ENCODE results near the gene PIP5K1C. TPM values are rescaled to one million over a fixed set of nuclear protein-coding genes. Genes with fewer than 3 reads are reported as not detected.

PIP5K1C gene
- total RNA-seq, 1 donor from 2014 or later = 40.1 TPM

DNA sequence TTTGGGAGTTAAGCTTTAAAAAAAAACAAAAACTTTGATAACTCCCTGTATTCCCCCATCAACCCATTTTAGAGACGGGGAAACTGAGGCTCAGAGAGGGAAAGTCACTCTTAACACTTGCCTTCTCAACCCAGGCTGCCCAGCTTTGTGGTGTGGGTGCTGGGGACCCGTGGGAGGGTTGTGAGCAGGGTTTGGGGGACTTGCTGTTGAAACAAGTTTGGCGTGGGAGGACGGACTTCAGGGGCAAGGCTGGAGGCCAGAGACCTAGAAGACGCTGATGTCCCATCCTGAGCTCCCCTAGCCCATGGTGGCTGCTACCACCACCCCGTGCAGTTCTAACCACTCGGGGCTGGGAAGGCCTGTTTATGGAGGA is 72.9 kb downstream of the PIP5K1C start:
- H3K36me3 Mint-ChIP-seq (ENCODE audit: low read depth) = no peaks in the 10 kb centered on the region
- peak overlapping the region; percentile 90 for H3K4me3 Mint-ChIP-seq
- no peaks in the 10 kb centered on the region for H3K9me3 Mint-ChIP-seq
- no peaks in the 10 kb centered on the region for H3K27me3 Mint-ChIP-seq (ENCODE audit: low read depth)
- peaks cover 24% of the 10 kb centered on the region for H3K4me1 Mint-ChIP-seq
- no peak overlapping the region for H3K27ac Mint-ChIP-seq (ENCODE audit: unreplicated experiment)
- TF ChIP-seq CTCF (conservative IDR thresholded peaks at IDR 0.05) = no peak
- no peak for DNase-seq (ENCODE audit: low read depth, low spot score)

DNA sequence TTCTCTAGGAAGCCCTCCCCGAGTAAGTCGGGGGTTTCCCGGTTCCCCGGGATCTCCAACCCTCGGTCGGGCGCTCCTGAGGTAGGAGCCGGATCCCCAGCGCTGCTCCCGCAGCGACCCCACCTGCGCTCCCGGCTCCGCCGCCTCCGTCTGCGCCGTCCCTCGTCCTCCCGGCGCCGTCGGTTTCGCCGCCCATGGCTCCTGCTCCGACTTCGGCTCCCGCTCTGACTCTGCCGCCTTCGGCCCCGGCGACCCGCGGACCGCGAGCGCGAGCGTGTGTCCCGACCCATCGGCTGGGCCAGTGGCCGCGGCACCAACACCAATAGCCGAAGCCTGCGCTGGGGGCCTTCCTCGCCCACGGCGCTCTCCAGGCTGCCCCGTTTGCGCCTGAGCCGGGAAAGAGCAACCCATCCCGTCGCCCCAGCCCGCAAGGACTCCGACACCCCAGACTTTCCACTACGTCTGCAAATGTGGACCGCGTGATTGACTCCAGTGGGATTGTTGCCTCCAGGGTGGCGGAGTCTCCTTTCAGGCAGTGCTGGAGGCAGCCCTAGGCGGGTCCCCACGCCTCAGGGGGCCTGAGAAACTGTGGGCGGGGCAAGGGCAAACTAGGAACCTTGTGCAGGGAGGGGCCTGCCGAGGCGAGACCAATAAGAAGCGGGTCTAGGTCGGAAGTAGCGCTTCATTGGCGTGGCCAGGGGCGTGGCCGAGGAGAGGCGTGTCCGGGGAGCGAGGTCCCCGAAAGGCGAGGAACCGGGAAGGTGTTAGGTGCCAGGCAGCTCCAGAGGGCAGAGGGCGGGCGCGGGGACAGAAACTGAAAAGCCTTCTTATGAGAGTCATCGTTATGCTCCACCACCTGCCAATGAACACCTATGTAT is 73.6 kb downstream of the PIP5K1C start, which contains the start of gene CACTIN:
Gene CACTIN, minus strand, starts transcription at position 318 of the 878 bp plus-strand sequence. Its CDS starts 28 bp downstream, at position 290.
- Mint-ChIP-seq H3K4me3 (peak within 1 kb of the TSS; percentile 90), H3K36me3 (ENCODE audit: low read depth) (no peaks in the 10 kb centered on the region), H3K27me3 (ENCODE audit: low read depth) (no peaks in the 10 kb centered on the region), H3K27ac (ENCODE audit: unreplicated experiment) (peak within 1 kb of the TSS; percentile 100), H3K4me1 (peaks cover 24% of the 10 kb centered on the region), H3K9me3 (no peaks in the 10 kb centered on the region)
- TF ChIP-seq CTCF (conservative IDR thresholded peaks at IDR 0.05) = no peak
- DNase-seq (ENCODE audit: low read depth, low spot score) = peak; percentile 96

DNA sequence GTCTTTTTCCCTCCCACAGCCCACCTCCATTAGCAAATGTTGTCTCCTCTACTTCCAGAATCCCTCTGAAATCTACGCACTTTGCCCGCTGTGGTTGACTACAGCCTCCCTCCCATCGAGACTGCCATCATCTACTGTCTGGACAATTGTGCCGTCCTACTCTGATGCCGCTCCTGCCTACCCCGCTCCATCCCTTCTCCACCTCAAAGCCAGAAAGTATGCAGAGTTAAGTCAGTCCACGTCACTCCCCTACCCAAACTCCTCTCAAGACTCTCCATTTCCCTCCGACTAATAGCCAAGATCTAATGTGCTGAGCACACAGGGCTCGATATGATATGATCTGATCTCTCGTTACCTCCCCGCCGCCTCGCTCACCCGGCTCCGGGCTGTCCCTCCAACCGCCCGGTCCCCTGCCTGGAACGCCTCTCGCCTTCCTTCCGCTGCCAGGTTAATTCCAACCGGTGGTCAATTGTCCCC is 74.2 kb downstream of the PIP5K1C start:
- Mint-ChIP-seq H3K36me3 (ENCODE audit: low read depth) (no peaks in the 10 kb centered on the region), H3K27ac (ENCODE audit: unreplicated experiment) (peak overlapping the region; percentile 100), H3K4me1 (peaks cover 24% of the 10 kb centered on the region), H3K9me3 (no peaks in the 10 kb centered on the region), H3K27me3 (ENCODE audit: low read depth) (no peaks in the 10 kb centered on the region), H3K4me3 (peak overlapping the region; percentile 90)
- no peak for DNase-seq (ENCODE audit: low read depth, low spot score)
- TF ChIP-seq CTCF (conservative IDR thresholded peaks at IDR 0.05) = no peak

GRCh38 chr19:3623716-3624115 is 76.6 kb downstream of the PIP5K1C start:
- peak overlapping the region; percentile 90 for H3K4me3 Mint-ChIP-seq
- no peak overlapping the region for H3K27ac Mint-ChIP-seq (ENCODE audit: unreplicated experiment)

GRCh38 chr19:3622224-3622623 is 78.0 kb downstream of the PIP5K1C start:
- Mint-ChIP-seq H3K9me3 (no peaks in the 10 kb centered on the region), H3K27ac (ENCODE audit: unreplicated experiment) (no peak overlapping the region), H3K36me3 (ENCODE audit: low read depth) (no peaks in the 10 kb centered on the region), H3K4me1 (peaks cover 24% of the 10 kb centered on the region), H3K27me3 (ENCODE audit: low read depth) (no peaks in the 10 kb centered on the region), H3K4me3 (peak overlapping the region; percentile 59)
- DNase-seq (ENCODE audit: low read depth, low spot score) = no peak
- TF ChIP-seq CTCF (conservative IDR thresholded peaks at IDR 0.05) = no peak

More at GRCh38 chr19:3623716-3624115, 76.6 kb downstream of the PIP5K1C start:
- Mint-ChIP-seq H3K4me1 (peaks cover 24% of the 10 kb centered on the region), H3K36me3 (ENCODE audit: low read depth) (no peaks in the 10 kb centered on the region), H3K27me3 (ENCODE audit: low read depth) (no peaks in the 10 kb centered on the region), H3K9me3 (no peaks in the 10 kb centered on the region)
- DNase-seq (ENCODE audit: low read depth, low spot score) = no peak
- no peak for TF ChIP-seq CTCF (conservative IDR thresholded peaks at IDR 0.05)

All from neural crest cell (in vitro differentiated cells).